HepG2 (cell line): ENCODE results near the gene BRD1. TPM values are rescaled to one million over a fixed set of nuclear protein-coding genes. Genes with fewer than 3 reads are reported as not detected.
A peak's percentile ranks its signal among the peaks of the same experiment; 100 is the strongest.

Source experiments
- ATAC-seq: fragments of 200-7000 bp; cut with Tn5 transposase; 3 replicates; pipeline ENCODE4 v1.9.1; 2020; ENCODE audit warnings: mild to moderate bottlenecking, moderate library complexity
- BruUV-seq: library from RNA; stranded (reverse); fragments of 400-500 nt; replicated peaks from 2 replicates; lab custom pipeline; 2021; lab: Mats Ljungman, UMichigan
- CTCF ChIA-PET: fragments of 300-600 bp; formaldehyde crosslinking; extraction: SDS; loops from one replicate; lab custom pipeline; 2021; ENCODE audit warnings: low total read pairs, inconsistent platforms, low intra/inter-chr PET ratio; lab: Yijun Ruan, JAX
- POLR2A ChIA-PET: fragments of 350-600 bp; sonication (Branson Sonifier 250); formaldehyde crosslinking; loops from one replicate; lab custom pipeline; 2020; ENCODE audit warnings: antibody characterized with exemption, inconsistent platforms; lab: Yijun Ruan, JAX
- DNase-seq: peaks from one replicate; pipeline ENCODE4 v3.0.0-alpha.2; 2015; ENCODE audit warnings: low spot score
- FAIRE-seq: peaks from 3 replicates; lab custom pipeline; 2011; peaks lifted over from hg19 to GRCh38; lab: Jason Lieb, UNC
- H2AFZ ChIP-seq: one replicate; pipeline ENCODE4 v1.6.1; 2011; ENCODE audit warnings: low read length, inconsistent platforms
- H3K27ac ChIP-seq: fragments of 300-600 bp; 3 replicates; pipeline ENCODE4 v1.8.0; 2011; ENCODE audit warnings: mixed run types, mild to moderate bottlenecking, mixed read lengths, low read length, inconsistent platforms; ENCODE audit not compliant: insufficient read depth; ENCODE audit errors: extremely low read length
- H3K27me3 ChIP-seq, 2 experiments: fragments of 200-600 bp in 1 of 2; 2 replicates in 1 of 2; 3 replicates in 1 of 2; pipeline versions ENCODE4 v1.6.0 to v1.8.0; 2011; ENCODE audit warnings: low read length in 2 of 2, mild to moderate bottlenecking in 2 of 2, moderate library complexity in 2 of 2, inconsistent platforms in 1 of 2; ENCODE audit not compliant: insufficient read depth in 2 of 2, control insufficient read depth in 1 of 2
- H3K36me3 ChIP-seq, 2 experiments: fragments of 200-600 bp in 1 of 2; replicated peaks in 1 of 2; 2 replicates in 1 of 2; 3 replicates in 1 of 2; pipeline versions ENCODE4 v1.5.1 to v1.8.0; 2011; ENCODE audit warnings: low read length in 2 of 2, inconsistent platforms in 1 of 2; ENCODE audit not compliant: insufficient read depth in 2 of 2, control insufficient read depth in 1 of 2
- H3K4me1 ChIP-seq: 2 replicates; pipeline ENCODE4 v1.5.1; 2012; ENCODE audit warnings: low read length, inconsistent platforms; ENCODE audit not compliant: insufficient read depth
- H3K4me2 ChIP-seq: 2 replicates; pipeline ENCODE4 v1.6.0; 2011; ENCODE audit warnings: low read depth, low read length, inconsistent platforms
- H3K4me3 ChIP-seq, 3 experiments: fragments of 200-600 bp in 1 of 3; sonication (generic), shearing (Covaris generic) in 1 of 3; replicated peaks in 1 of 3; 2 replicates each; pipeline ENCODE4 v1.5.1; 2011 to 2016; ENCODE audit warnings: low read length in 3 of 3, inconsistent platforms in 2 of 3, low read depth in 2 of 3, mild to moderate bottlenecking in 2 of 3, control low read depth in 1 of 3, mixed read lengths in 1 of 3; ENCODE audit not compliant: insufficient read depth in 1 of 3
- H3K79me2 ChIP-seq: one replicate; pipeline ENCODE4 v1.6.1; 2011; ENCODE audit warnings: low read length, inconsistent platforms; ENCODE audit not compliant: insufficient read depth
- H3K9ac ChIP-seq: 2 replicates; pipeline ENCODE4 v1.6.0; 2011; ENCODE audit warnings: mild to moderate bottlenecking, low read depth, low read length, inconsistent platforms; ENCODE audit not compliant: insufficient read depth
- H3K9me3 ChIP-seq: 2 replicates; pipeline ENCODE4 v1.5.1; 2012; ENCODE audit warnings: mild to moderate bottlenecking, low read length
- H4K20me1 ChIP-seq: 2 replicates; pipeline ENCODE4 v1.6.0; 2011; ENCODE audit warnings: inconsistent platforms, mild to moderate bottlenecking, low read length, moderate library complexity; ENCODE audit not compliant: insufficient read depth
- GABPA ChIP-seq, 2 experiments: IDR thresholded peaks; 2 replicates each; pipeline ENCODE4 v1.6.1; 2011 to 2016; ENCODE audit warnings: low read depth in 2 of 2, low read length in 1 of 2, missing biosample characterization in 1 of 2, missing genetic modification characterization in 1 of 2
- KLF15 ChIP-seq: sonication (generic); formaldehyde crosslinking; IDR thresholded peaks from 2 replicates; pipeline ENCODE4 v1.8.1; 2023; ENCODE audit warnings: borderline replicate concordance, mild to moderate bottlenecking, inconsistent platforms, missing genetic modification reagents, mixed read lengths
- MTF2 ChIP-seq: sonication (generic); formaldehyde crosslinking; IDR thresholded peaks from 2 replicates; pipeline ENCODE4 v1.5.0; 2020; ENCODE audit warnings: missing genetic modification reagents, borderline replicate concordance
- NFRKB ChIP-seq: fragments of 450-650 bp; IDR thresholded peaks from 2 replicates; pipeline ENCODE4 v1.6.1; 2017
- REXO4 ChIP-seq: sonication (generic); formaldehyde crosslinking; IDR thresholded peaks from 2 replicates; pipeline ENCODE4 v1.8.0; 2022; ENCODE audit warnings: missing genetic modification reagents, mild to moderate bottlenecking, borderline replicate concordance
- ZBTB40 ChIP-seq, 2 experiments: fragments of 450-650 bp in 1 of 2; sonication (generic) in 1 of 2; formaldehyde crosslinking in 1 of 2; IDR thresholded peaks; 2 replicates each; pipeline versions ENCODE4 v1.6.1 to v1.8.0; 2016 to 2022; ENCODE audit warnings: antibody characterized with exemption in 1 of 2, mild to moderate bottlenecking in 1 of 2, missing genetic modification reagents in 1 of 2
- WGBS: methylation state at CpG from one replicate; pipeline ENCODE4 v1.1.6; 2017; ENCODE audit warnings: low lambda C conversion rate; 5-methylcytosine and 5-hydroxymethylcytosine counted together
- in situ Hi-C: cut with HindIII; loops from 2 replicates; pipeline ENCODE4 v1.10.0; 2017; ENCODE audit warnings: low pct_unique_long_range_greater_than_20kb; ENCODE audit not compliant: extremely low pct_ligation_motif_present
- intact Hi-C: fragments of 100-400 bp; cut with micrococcal nuclease; formaldehyde crosslinking; loops from one replicate; pipeline ENCODE4 v1.10.0; 2022; ENCODE audit not compliant: unreplicated experiment
- polyA plus RNA-seq, 8 experiments: library from polyadenylated mRNA; depleted of rRNA in 3 of 8; stranded (reverse) in 7 of 8; unstranded in 1 of 8; fragments of >200 nt; fragmentation: Illumina TruSeq in 4 of 8; extraction: Trizol in 4 of 8; gene quantifications; 2 replicates each; pipeline versions ENCODE4 v1.2.1 to v1.2.3, GENCODE V29; 2011 to 2016; ENCODE audit warnings: low read depth in 4 of 8, missing spikeins in 1 of 8, mixed read lengths in 1 of 8; ENCODE audit not compliant: insufficient read depth in 1 of 8
- total RNA-seq, 5 experiments: library from RNA; depleted of rRNA; stranded (reverse); fragments of >200 nt; fragmentation: Illumina TruSeq; extraction: Trizol; gene quantifications; 2 replicates each; pipeline ENCODE4 v1.2.3, GENCODE V29; 2016; ENCODE audit warnings: low read depth in 1 of 5

The BRD1 gene
- total and polyA plus RNA-seq, 2 of the 13 experiments (the other 11 are each of a cell fraction or from before 2014, with no cell fraction given): 5.1 to 12.0 TPM

DNA sequence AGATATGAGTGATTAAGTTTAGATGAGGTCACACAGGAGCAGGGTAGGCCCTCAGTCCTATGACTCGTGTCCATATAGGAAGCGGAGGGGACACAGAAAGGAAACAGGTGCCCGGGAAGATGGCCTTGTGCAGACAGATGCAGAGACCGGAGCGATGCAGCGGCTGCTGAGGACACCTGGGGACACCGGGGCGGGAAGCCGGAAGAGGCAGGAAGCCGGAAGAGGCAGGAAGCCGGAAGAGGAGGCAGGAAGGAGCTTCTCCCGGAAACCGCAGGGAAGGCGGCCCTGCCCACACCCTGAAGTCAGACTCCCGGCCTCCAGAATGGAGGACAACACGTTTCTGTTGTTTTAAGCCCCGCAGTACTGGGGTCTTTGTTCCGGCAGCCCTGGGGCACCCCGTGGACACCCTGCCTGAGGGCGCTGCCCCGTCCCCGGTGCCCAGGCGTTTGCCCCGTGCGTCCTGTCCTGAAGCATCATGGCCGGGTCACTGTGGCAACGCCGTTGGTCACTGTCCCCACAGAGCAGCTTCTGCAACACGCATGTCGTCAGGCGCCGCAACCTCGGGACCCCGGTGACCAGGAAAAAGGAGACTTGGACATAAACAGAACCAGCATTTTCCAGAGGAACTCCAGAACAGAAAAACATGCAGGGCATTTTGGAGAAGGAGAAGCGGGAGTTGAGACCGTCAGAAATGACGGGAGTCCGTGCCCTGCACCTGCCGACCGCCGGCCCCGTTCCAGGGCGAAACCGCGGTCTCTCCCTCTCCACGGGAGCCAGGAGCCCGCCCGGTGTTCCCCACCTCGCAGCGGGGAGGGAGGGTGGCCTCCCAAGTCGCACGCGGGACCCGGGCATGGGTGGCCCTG lies 103.4 kb downstream of the BRD1 start:
- Histone ChIP-seq H3K27me3 (peaks cover 17 to 78% of the 10 kb centered on the region in 2 experiments), H3K36me3 (no peaks in the 10 kb centered on the region), H3K79me2 (no peaks in the 10 kb centered on the region), H3K4me1 (no peaks in the 10 kb centered on the region), H3K4me3 (no peak overlapping the region), H2AFZ (no peak overlapping the region), H3K27ac (no peak overlapping the region), H4K20me1 (no peaks in the 10 kb centered on the region; the same call in 1 of the 2 replicates), H3K9ac (no peak overlapping the region), H3K9me3 (no peaks in the 10 kb centered on the region), H3K4me2 (0 out of 2 replicates have a peak overlapping the region, but pooled peaks have one; percentile 2)
- ChIA-PET CTCF (no interaction called here), POLR2A (no interaction called here)
- BruUV-seq: no TSS peak
- DNase-seq: no peak
- intact Hi-C loops: loop anchor here (10.0 kb wide), 1 partner anchor 289 kb away; no protein-coding TSS in a partner anchor
- in situ Hi-C loops: no loop called here
- no peak for ATAC-seq
- 57% methylated on average over 25 of the region's 54 CpGs for WGBS
- TF ChIP-seq REXO4 (CRISPR knock-in tag) (no peak), ZBTB40 (IDR thresholded peaks at IDR 0.05) (no peak), ZBTB40 (CRISPR knock-in tag; IDR thresholded peaks at IDR 0.05) (no peak), MTF2 (CRISPR knock-in tag) (0 out of 2 replicates have a peak, but pooled peaks have one; percentile 18), NFRKB (no peak), KLF15 (CRISPR knock-in tag) (0 out of 2 replicates have a peak, but pooled peaks have one; percentile 44), GABPA (IDR thresholded peaks at IDR 0.05; ENCODE audit: low read depth, low read length) (peak; percentile 47), GABPA (CRISPR knock-in tag; IDR thresholded peaks at IDR 0.05; ENCODE audit: low read depth) (peak; percentile 78)
- FAIRE-seq: no peak
